Measurements from ENCODE around the gene RRM1.

- TF ChIP-seq CTCF (IDR thresholded peaks at IDR 0.05; ENCODE audit: low read depth, low read length, missing input control) (no peak), GABPA (IDR thresholded peaks at IDR 0.05 in 1 of 2, conservative IDR thresholded peaks at IDR 0.05 in 1 of 2) (no peak), SP1 (IDR thresholded peaks at IDR 0.05) (no peak)
These were observed 27.7 kb upstream of the RRM1 start for GRCh38 chr11:4066910-4067309.
